HG02840 (cell line): ENCODE results near the gene NUP153.

Experiments
- ATAC-seq: cut with Tn5 transposase; IDR thresholded peaks from one replicate; pipeline ENCODE4 v1.9.1; 2021; ENCODE audit warnings: mild to moderate bottlenecking, moderate library complexity, moderate number of reproducible peaks; ENCODE audit not compliant: unreplicated experiment, low FRiP score

The NUP153 gene

GRCh38 chr6:17672064-17672718 is 34.5 kb downstream of the NUP153 start:
- no peak for ATAC-seq

GRCh38 chr6:17666646-17667045 is 40.1 kb downstream of the NUP153 start:
- ATAC-seq, result no peak

DNA sequence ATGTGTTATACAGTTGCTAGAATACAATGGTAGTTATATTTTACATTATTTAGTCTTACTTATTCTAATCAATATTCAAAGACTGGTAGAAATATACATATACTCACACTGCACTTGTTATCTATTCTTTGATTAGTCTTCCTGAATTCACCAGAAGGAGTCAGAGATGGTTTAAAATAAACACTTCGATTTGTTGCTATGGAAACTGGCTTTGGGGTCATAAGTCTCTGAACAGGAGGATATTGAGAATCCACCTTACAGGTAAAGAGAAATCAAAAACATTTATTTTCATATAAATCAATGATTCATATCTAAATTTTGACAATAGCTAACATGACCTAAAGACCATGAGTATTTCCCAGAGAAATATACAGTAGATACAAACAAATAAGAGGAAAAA is 41.6 kb downstream of the NUP153 start:
- no peak for ATAC-seq

- ATAC-seq, result no peak
Observed at GRCh38 chr6:17663226-17663625, 43.5 kb downstream of the NUP153 start.

DNA sequence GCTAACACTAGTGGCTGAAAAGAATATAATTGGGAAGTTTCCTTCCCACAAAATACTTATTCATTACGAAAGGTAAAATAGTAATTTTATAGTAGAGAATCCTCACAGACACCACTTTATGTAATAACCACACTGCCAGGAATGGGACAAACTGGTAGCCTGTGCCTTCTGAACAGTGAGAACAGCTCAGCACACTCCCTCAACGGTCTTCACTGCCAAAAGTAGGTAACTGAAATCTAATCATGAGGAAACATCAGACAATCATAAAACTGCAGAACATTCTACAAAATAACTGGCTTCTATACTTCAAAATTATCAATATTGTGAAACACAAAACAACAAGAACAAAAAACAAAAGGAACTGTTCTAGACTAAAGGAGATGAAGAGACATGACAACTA is 44.1 kb downstream of the NUP153 start:
- no peak for ATAC-seq

- no peak for ATAC-seq
Observed at GRCh38 chr6:17656644-17657043, 50.1 kb downstream of the NUP153 start.

DNA sequence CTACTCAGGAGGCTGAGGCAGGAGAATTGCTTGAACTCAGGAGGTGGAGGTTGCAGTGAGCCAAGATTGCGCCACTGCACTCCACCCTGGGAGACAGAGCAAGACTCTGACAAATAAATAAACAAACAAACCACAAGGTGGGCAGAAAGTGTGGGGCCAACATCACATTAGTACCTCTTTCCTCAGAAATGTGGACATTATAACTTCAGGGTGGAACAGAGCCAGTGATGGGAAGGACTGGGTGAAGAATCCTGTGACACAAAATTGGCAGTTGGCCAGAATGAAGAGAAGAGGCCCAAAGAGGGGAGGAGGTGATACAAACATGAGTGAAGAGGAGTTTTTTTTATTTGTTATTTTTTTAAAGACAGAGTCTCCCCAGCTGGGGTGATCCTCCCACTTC is 50.6 kb downstream of the NUP153 start:
- ATAC-seq, result no peak

- no peak for ATAC-seq
Observed at GRCh38 chr6:17653198-17653882, 53.4 kb downstream of the NUP153 start.

- no peak for ATAC-seq
Observed at GRCh38 chr6:17650656-17651309, 55.9 kb downstream of the NUP153 start.

- ATAC-seq, result no peak
Observed at GRCh38 chr6:17648745-17649144, 58.0 kb downstream of the NUP153 start.

- no peak for ATAC-seq
Observed at GRCh38 chr6:17640477-17640917, 66.2 kb downstream of the NUP153 start.

DNA sequence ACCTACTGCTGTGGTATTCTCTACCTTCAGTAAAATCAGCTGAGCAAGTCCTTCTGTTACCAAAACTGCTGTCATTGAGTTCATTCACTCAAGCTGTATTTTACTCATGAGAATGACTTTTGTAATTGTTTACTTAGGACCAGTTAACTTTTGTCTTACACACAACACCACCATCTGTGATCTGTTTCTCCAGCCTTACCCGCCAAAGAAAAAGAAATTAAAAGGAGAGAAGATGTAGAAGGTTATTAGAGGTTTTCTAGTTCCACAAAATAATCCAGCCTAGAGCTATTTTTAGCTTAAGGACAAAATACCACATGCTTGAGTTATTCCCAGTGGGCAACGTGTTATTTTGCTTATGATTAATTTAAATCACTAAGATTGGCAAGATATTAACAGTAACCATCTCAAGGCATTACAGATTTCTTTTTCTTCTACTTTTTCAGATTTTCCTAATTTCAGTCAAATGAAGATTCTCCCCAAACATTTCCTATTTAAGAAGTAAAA is 68.5 kb downstream of the NUP153 start:
- ATAC-seq, result no peak

- ATAC-seq, result no peak
Observed at GRCh38 chr6:17635568-17635967, 71.2 kb downstream of the NUP153 start.

GRCh38 chr6:17633465-17634188 is 73.1 kb downstream of the NUP153 start:
- no peak for ATAC-seq

DNA sequence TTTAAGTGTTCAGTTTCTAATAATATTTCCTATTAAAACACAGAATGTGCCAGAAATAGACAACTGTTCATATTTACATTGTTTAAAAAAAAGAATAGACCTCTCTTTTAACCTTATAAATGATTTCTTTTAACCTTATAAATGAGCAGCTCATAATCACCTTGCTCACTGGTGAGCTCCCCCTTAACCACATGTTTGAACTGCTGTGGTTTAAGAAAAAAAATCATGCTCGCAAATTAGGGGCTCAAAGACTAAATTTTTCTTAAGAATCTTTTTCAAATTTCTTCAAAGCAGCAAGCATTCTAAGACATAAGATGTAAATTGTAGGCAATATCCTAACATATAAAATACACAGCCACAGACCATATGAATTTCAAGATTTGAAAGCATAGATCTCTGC is 73.8 kb downstream of the NUP153 start:
- ATAC-seq, result no peak

GRCh38 chr6:17630511-17631073 is 76.1 kb downstream of the NUP153 start:
- ATAC-seq, result no peak

- ATAC-seq, result no peak
Observed at GRCh38 chr6:17629824-17630510, 76.8 kb downstream of the NUP153 start.

- ATAC-seq, result no peak
Observed at GRCh38 chr6:17628873-17629272, 77.9 kb downstream of the NUP153 start.

DNA sequence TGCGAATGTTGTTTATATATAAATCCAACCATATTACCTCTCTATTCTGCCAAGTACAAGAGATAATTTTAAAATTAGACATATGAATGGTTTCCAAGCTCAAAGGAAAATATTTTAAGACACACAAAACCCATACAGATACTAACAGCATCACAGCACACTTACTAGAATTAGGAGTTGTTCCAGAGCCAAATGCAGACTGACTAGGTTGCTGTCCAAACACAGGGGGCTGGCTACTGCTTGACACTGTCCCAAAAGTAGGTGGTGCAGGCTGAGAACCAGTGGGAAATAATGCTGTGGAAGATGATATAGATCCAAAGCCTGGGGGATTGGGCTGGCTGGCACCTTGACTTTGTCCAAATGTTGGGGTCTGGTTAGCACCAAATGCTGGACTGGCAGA is 82.3 kb downstream of the NUP153 start:
- no peak for ATAC-seq

DNA sequence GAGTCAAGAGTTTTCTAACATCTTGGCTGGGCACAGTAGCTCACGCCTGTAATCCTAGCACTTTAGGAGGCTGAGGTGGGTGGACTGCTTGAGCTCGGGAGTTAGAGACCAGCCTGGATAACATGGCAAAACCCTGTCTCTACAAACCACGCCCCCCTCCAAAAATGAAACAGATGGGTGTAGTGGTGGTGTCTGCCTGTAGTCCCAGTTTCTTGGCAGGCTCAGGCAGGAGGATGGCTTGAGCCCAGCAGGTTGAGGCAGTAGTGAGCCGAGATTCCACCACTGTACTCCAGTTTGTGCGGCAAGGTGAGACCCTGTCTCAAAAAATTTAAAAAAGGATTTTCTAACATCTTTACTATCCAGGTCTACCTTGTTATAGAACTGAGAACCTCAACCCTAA is 84.6 kb downstream of the NUP153 start:
- no peak for ATAC-seq
